ENCODE results near the gene TLE5.

Gene TLE5

GRCh38 chr19:3031607-3031867 lies 30.8 kb downstream of the TLE5 start:
- Histone ChIP-seq H3K56ac (ENCODE audit: low read length) (no peak overlapping the region), H2BK15ac (replicated peaks; ENCODE audit: low read depth) (no peak overlapping the region), H3K27ac (ENCODE audit: low read depth, low read length) (no peak overlapping the region), H4K5ac (ENCODE audit: low read length) (no peak overlapping the region), H3K4me2 (ENCODE audit: low read length) (no peak overlapping the region), H3K79me1 (ENCODE audit: low read length) (no peaks in the 10 kb centered on the region), H3K4me1 (ENCODE audit: control insufficient read depth, low read depth, low read length) (peaks cover 13% of the 10 kb centered on the region), H3K79me2 (ENCODE audit: control insufficient read depth, insufficient read depth, low read length) (no peaks in the 10 kb centered on the region), H3K36me3 (ENCODE audit: control insufficient read depth, insufficient read depth, low read length) (no peaks in the 10 kb centered on the region), H3K18ac (ENCODE audit: low read length) (no peak overlapping the region), H3K23ac (ENCODE audit: low read length) (no peak overlapping the region), H3K9ac (ENCODE audit: low read length) (no peak overlapping the region), H2BK120ac (ENCODE audit: low read depth, low read length) (no peak overlapping the region), H3K27me3 (ENCODE audit: insufficient read depth, low read length, poor library complexity) (peaks cover 11% of the 10 kb centered on the region), H2BK5ac (ENCODE audit: low read length) (no peak overlapping the region), H4K8ac (ENCODE audit: low read depth, low read length) (no peak overlapping the region), H3K4ac (ENCODE audit: low read depth, low read length) (no peak overlapping the region), H2AK5ac (ENCODE audit: low read length) (no peak overlapping the region), H3K4me3 (ENCODE audit: low read length) (no peak overlapping the region)
- no CpG with 5 or more reads among the region's 5 CpGs for WGBS (ENCODE audit: extremely low coverage, insufficient coverage, low lambda C conversion rate)
- no peak for DNase-seq

GRCh38 chr19:3029065-3029923 lies 33.0 kb downstream of the TLE5 start, which contains the start of gene TLE2:
Gene TLE2 (minus strand): TSS chr19:3029280. CDS start chr19:3028904, 376 bp downstream.
- Histone ChIP-seq H2BK120ac (ENCODE audit: low read depth, low read length) (peak within 1 kb of the TSS; percentile 30), H2BK15ac (replicated peaks; ENCODE audit: low read depth) (no peak within 1 kb of the TSS), H3K27ac (ENCODE audit: low read depth, low read length) (no peak within 1 kb of the TSS), H3K18ac (ENCODE audit: low read length) (peak within 1 kb of the TSS; percentile 88), H3K79me1 (ENCODE audit: low read length) (no peaks in the 10 kb centered on the region), H4K5ac (ENCODE audit: low read length) (no peak within 1 kb of the TSS), H2AK5ac (ENCODE audit: low read length) (no peak within 1 kb of the TSS), H3K36me3 (ENCODE audit: control insufficient read depth, insufficient read depth, low read length) (no peaks in the 10 kb centered on the region), H3K27me3 (ENCODE audit: insufficient read depth, low read length, poor library complexity) (peaks cover 11% of the 10 kb centered on the region), H3K4ac (ENCODE audit: low read depth, low read length) (peak within 1 kb of the TSS; percentile 18), H3K4me3 (ENCODE audit: low read length) (no peak within 1 kb of the TSS), H3K56ac (ENCODE audit: low read length) (peak within 1 kb of the TSS; percentile 42), H2BK5ac (ENCODE audit: low read length) (no peak within 1 kb of the TSS), H3K4me2 (ENCODE audit: low read length) (peak within 1 kb of the TSS; percentile 42), H3K4me1 (ENCODE audit: control insufficient read depth, low read depth, low read length) (peaks cover 10% of the 10 kb centered on the region), H3K23ac (ENCODE audit: low read length) (no peak within 1 kb of the TSS), H3K9ac (ENCODE audit: low read length) (peak within 1 kb of the TSS; percentile 36), H4K8ac (ENCODE audit: low read depth, low read length) (no peak within 1 kb of the TSS), H3K79me2 (ENCODE audit: control insufficient read depth, insufficient read depth, low read length) (no peaks in the 10 kb centered on the region)
- WGBS (ENCODE audit: extremely low coverage, insufficient coverage, low lambda C conversion rate): no CpG with 5 or more reads among the region's 85 CpGs
- DNase-seq: no peak

GRCh38 chr19:3028305-3029064 lies 33.8 kb downstream of the TLE5 start:
- H2BK15ac ChIP-seq (replicated peaks; ENCODE audit: low read depth): no peak overlapping the region
- peak overlapping the region; percentile 36 for H3K9ac ChIP-seq (ENCODE audit: low read length)
- H4K5ac ChIP-seq (ENCODE audit: low read length): no peak overlapping the region
- H3K56ac ChIP-seq (ENCODE audit: low read length): peak overlapping the region; percentile 42
- H2BK120ac ChIP-seq (ENCODE audit: low read depth, low read length): peak overlapping the region; percentile 30
- no peak overlapping the region for H3K4me3 ChIP-seq (ENCODE audit: low read length)
- H3K27ac ChIP-seq (ENCODE audit: low read depth, low read length): no peak overlapping the region
- H3K36me3 ChIP-seq (ENCODE audit: control insufficient read depth, insufficient read depth, low read length): no peaks in the 10 kb centered on the region
- WGBS (ENCODE audit: extremely low coverage, insufficient coverage, low lambda C conversion rate): no CpG with 5 or more reads among the region's 40 CpGs
- no peak overlapping the region for H2BK5ac ChIP-seq (ENCODE audit: low read length)
- H3K4me1 ChIP-seq (ENCODE audit: control insufficient read depth, low read depth, low read length): peaks cover 7% of the 10 kb centered on the region
- H3K4me2 ChIP-seq (ENCODE audit: low read length): peak overlapping the region; percentile 42
- peak; percentile 61 for DNase-seq
- H2AK5ac ChIP-seq (ENCODE audit: low read length): no peak overlapping the region
- H3K18ac ChIP-seq (ENCODE audit: low read length): peak overlapping the region; percentile 88
- H3K79me2 ChIP-seq (ENCODE audit: control insufficient read depth, insufficient read depth, low read length): no peaks in the 10 kb centered on the region
- H3K4ac ChIP-seq (ENCODE audit: low read depth, low read length): peak overlapping the region; percentile 18
- H3K27me3 ChIP-seq (ENCODE audit: insufficient read depth, low read length, poor library complexity): peaks cover 11% of the 10 kb centered on the region
- no peak overlapping the region for H3K23ac ChIP-seq (ENCODE audit: low read length)
- no peak overlapping the region for H4K8ac ChIP-seq (ENCODE audit: low read depth, low read length)
- H3K79me1 ChIP-seq (ENCODE audit: low read length): no peaks in the 10 kb centered on the region

- Histone ChIP-seq H2BK15ac (replicated peaks; ENCODE audit: low read depth) (no peak overlapping the region), H3K4me3 (ENCODE audit: low read length) (no peak overlapping the region), H4K5ac (ENCODE audit: low read length) (no peak overlapping the region), H3K18ac (ENCODE audit: low read length) (no peak overlapping the region), H3K4ac (ENCODE audit: low read depth, low read length) (no peak overlapping the region), H3K79me2 (ENCODE audit: control insufficient read depth, insufficient read depth, low read length) (no peaks in the 10 kb centered on the region), H3K79me1 (ENCODE audit: low read length) (no peaks in the 10 kb centered on the region), H3K4me1 (ENCODE audit: control insufficient read depth, low read depth, low read length) (peaks cover 7% of the 10 kb centered on the region), H3K36me3 (ENCODE audit: control insufficient read depth, insufficient read depth, low read length) (no peaks in the 10 kb centered on the region), H3K56ac (ENCODE audit: low read length) (peak overlapping the region; percentile 40), H4K8ac (ENCODE audit: low read depth, low read length) (no peak overlapping the region), H2BK120ac (ENCODE audit: low read depth, low read length) (no peak overlapping the region), H3K27ac (ENCODE audit: low read depth, low read length) (no peak overlapping the region), H3K27me3 (ENCODE audit: insufficient read depth, low read length, poor library complexity) (peaks cover 11% of the 10 kb centered on the region), H2AK5ac (ENCODE audit: low read length) (no peak overlapping the region), H2BK5ac (ENCODE audit: low read length) (no peak overlapping the region), H3K4me2 (ENCODE audit: low read length) (no peak overlapping the region), H3K9ac (ENCODE audit: low read length) (no peak overlapping the region), H3K23ac (ENCODE audit: low read length) (no peak overlapping the region)
- no CpG with 5 or more reads among the region's 9 CpGs for WGBS (ENCODE audit: extremely low coverage, insufficient coverage, low lambda C conversion rate)
- DNase-seq: no peak
These were observed 34.4 kb downstream of the TLE5 start for GRCh38 chr19:3027981-3028304.

- H4K8ac ChIP-seq (ENCODE audit: low read depth, low read length): no peak overlapping the region
- H2AK5ac ChIP-seq (ENCODE audit: low read length): no peak overlapping the region
- DNase-seq: no peak
- H3K9ac ChIP-seq (ENCODE audit: low read length): no peak overlapping the region
- peaks cover 11% of the 10 kb centered on the region for H3K27me3 ChIP-seq (ENCODE audit: insufficient read depth, low read length, poor library complexity)
- no peak overlapping the region for H2BK5ac ChIP-seq (ENCODE audit: low read length)
- no peak overlapping the region for H3K56ac ChIP-seq (ENCODE audit: low read length)
- peaks cover 7% of the 10 kb centered on the region for H3K4me1 ChIP-seq (ENCODE audit: control insufficient read depth, low read depth, low read length)
- H3K36me3 ChIP-seq (ENCODE audit: control insufficient read depth, insufficient read depth, low read length): no peaks in the 10 kb centered on the region
- H3K4ac ChIP-seq (ENCODE audit: low read depth, low read length): no peak overlapping the region
- no peaks in the 10 kb centered on the region for H3K79me2 ChIP-seq (ENCODE audit: control insufficient read depth, insufficient read depth, low read length)
- H2BK120ac ChIP-seq (ENCODE audit: low read depth, low read length): no peak overlapping the region
- H3K79me1 ChIP-seq (ENCODE audit: low read length): no peaks in the 10 kb centered on the region
- H3K4me2 ChIP-seq (ENCODE audit: low read length): no peak overlapping the region
- no peak overlapping the region for H3K18ac ChIP-seq (ENCODE audit: low read length)
- H3K23ac ChIP-seq (ENCODE audit: low read length): no peak overlapping the region
- no peak overlapping the region for H2BK15ac ChIP-seq (replicated peaks; ENCODE audit: low read depth)
- no CpG with 5 or more reads among the region's 2 CpGs for WGBS (ENCODE audit: extremely low coverage, insufficient coverage, low lambda C conversion rate)
- no peak overlapping the region for H3K27ac ChIP-seq (ENCODE audit: low read depth, low read length)
- H4K5ac ChIP-seq (ENCODE audit: low read length): no peak overlapping the region
- H3K4me3 ChIP-seq (ENCODE audit: low read length): no peak overlapping the region
These were observed 35.0 kb downstream of the TLE5 start for GRCh38 chr19:3027292-3027691.
